ENCODE results near the gene TES. TPM values are rescaled to one million over a fixed set of nuclear protein-coding genes. Genes with fewer than 3 reads are reported as not detected.
A peak's percentile ranks its signal among the peaks of the same experiment; 100 is the strongest.

TES gene
- total and polyA plus RNA-seq, 2 experiments from 2014 or later, result 37.3 to 38.3 TPM

DNA sequence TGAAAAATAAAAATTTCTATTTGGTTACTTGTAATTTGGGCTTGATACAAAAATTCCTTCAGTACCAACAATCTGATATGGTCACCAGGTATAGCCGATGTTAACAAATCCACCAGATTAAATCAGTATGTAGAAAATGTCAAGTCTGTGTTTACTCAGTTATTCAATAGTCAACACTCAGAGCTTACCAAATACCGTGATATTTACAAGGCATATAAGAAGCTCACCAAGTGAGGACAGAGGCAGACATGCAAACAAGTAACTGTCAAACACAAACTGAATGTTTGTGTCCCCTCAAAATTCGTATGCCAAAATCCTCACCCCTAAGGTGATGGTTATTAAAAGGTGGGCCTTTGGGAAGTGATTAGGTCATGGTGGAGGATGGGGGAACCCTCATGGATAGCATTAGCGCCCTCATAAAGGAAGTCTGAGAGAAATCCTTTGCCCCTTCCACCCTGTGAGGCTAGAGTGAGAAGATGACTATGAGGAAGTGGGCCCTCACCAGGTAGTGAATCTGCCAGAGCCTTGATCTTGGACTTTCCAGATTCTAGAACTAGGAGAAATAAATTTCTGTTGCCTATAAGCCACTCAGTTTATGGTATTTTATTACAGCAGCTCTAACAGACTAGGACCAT lies 63.1 kb downstream of the TES start:
- ATAC-seq, result no peak

More for the DNA sequence above, 63.1 kb downstream of the TES start:
- H3K4me2 ChIP-seq, result no peak overlapping the region
- 0 out of 2 replicates have a peak overlapping the region, but pooled peaks have one; percentile 8 for H3K27ac Mint-ChIP-seq
- H2AFZ ChIP-seq, result no peak overlapping the region
- no peaks in the 10 kb centered on the region for H3K27me3 Mint-ChIP-seq (ENCODE audit: insufficient read depth, low read depth, poor library complexity)
- DNase-seq (ENCODE audit: low spot score), result no peak
- peaks cover 28% of the 10 kb centered on the region for H3K4me1 ChIP-seq (ENCODE audit: insufficient read depth)
- H3K36me3 Mint-ChIP-seq (ENCODE audit: low read depth), result no peaks in the 10 kb centered on the region
- no peaks in the 10 kb centered on the region for H3K79me2 ChIP-seq (replicated peaks; ENCODE audit: insufficient read depth)
- no peak overlapping the region for H3K4me3 Mint-ChIP-seq
- H3K4me3 ChIP-seq, result no peak overlapping the region
- TF ChIP-seq NANOG (IDR thresholded peaks at IDR 0.05; ENCODE audit: borderline replicate concordance) (no peak), CREB1 (CRISPR knock-in tag; IDR thresholded peaks at IDR 0.05; ENCODE audit: low read depth) (no peak), STAT1 (IDR thresholded peaks at IDR 0.05; ENCODE audit: unreplicated experiment) (no peak), POLR2AphosphoS5 (IDR thresholded peaks at IDR 0.05; ENCODE audit: low read depth) (no peak), ZNF114 (CRISPR knock-in tag; IDR thresholded peaks at IDR 0.05) (no peak), JUNB (IDR thresholded peaks at IDR 0.05; ENCODE audit: unreplicated experiment) (no peak), EZH2 (IDR thresholded peaks at IDR 0.05; ENCODE audit: low read depth, unreplicated experiment) (no peak), ZNF331 (CRISPR knock-in tag; IDR thresholded peaks at IDR 0.05; ENCODE audit: low read depth) (no peak), EZH2phosphoT487 (IDR thresholded peaks at IDR 0.05; ENCODE audit: unreplicated experiment) (no peak)
- TF ChIP-seq, protein P1, sequence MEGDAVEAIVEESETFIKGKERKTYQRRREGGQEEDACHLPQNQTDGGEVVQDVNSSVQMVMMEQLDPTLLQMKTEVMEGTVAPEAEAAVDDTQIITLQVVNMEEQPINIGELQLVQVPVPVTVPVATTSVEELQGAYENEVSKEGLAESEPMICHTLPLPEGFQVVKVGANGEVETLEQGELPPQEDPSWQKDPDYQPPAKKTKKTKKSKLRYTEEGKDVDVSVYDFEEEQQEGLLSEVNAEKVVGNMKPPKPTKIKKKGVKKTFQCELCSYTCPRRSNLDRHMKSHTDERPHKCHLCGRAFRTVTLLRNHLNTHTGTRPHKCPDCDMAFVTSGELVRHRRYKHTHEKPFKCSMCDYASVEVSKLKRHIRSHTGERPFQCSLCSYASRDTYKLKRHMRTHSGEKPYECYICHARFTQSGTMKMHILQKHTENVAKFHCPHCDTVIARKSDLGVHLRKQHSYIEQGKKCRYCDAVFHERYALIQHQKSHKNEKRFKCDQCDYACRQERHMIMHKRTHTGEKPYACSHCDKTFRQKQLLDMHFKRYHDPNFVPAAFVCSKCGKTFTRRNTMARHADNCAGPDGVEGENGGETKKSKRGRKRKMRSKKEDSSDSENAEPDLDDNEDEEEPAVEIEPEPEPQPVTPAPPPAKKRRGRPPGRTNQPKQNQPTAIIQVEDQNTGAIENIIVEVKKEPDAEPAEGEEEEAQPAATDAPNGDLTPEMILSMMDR (conservative IDR thresholded peaks at IDR 0.05; ENCODE audit: low read depth in 2 of 2), result no peak
- TF ChIP-seq, protein P2, sequence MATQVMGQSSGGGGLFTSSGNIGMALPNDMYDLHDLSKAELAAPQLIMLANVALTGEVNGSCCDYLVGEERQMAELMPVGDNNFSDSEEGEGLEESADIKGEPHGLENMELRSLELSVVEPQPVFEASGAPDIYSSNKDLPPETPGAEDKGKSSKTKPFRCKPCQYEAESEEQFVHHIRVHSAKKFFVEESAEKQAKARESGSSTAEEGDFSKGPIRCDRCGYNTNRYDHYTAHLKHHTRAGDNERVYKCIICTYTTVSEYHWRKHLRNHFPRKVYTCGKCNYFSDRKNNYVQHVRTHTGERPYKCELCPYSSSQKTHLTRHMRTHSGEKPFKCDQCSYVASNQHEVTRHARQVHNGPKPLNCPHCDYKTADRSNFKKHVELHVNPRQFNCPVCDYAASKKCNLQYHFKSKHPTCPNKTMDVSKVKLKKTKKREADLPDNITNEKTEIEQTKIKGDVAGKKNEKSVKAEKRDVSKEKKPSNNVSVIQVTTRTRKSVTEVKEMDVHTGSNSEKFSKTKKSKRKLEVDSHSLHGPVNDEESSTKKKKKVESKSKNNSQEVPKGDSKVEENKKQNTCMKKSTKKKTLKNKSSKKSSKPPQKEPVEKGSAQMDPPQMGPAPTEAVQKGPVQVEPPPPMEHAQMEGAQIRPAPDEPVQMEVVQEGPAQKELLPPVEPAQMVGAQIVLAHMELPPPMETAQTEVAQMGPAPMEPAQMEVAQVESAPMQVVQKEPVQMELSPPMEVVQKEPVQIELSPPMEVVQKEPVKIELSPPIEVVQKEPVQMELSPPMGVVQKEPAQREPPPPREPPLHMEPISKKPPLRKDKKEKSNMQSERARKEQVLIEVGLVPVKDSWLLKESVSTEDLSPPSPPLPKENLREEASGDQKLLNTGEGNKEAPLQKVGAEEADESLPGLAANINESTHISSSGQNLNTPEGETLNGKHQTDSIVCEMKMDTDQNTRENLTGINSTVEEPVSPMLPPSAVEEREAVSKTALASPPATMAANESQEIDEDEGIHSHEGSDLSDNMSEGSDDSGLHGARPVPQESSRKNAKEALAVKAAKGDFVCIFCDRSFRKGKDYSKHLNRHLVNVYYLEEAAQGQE (IDR thresholded peaks at IDR 0.05; ENCODE audit: unreplicated experiment), result no peak
- TF ChIP-seq, protein P3, sequence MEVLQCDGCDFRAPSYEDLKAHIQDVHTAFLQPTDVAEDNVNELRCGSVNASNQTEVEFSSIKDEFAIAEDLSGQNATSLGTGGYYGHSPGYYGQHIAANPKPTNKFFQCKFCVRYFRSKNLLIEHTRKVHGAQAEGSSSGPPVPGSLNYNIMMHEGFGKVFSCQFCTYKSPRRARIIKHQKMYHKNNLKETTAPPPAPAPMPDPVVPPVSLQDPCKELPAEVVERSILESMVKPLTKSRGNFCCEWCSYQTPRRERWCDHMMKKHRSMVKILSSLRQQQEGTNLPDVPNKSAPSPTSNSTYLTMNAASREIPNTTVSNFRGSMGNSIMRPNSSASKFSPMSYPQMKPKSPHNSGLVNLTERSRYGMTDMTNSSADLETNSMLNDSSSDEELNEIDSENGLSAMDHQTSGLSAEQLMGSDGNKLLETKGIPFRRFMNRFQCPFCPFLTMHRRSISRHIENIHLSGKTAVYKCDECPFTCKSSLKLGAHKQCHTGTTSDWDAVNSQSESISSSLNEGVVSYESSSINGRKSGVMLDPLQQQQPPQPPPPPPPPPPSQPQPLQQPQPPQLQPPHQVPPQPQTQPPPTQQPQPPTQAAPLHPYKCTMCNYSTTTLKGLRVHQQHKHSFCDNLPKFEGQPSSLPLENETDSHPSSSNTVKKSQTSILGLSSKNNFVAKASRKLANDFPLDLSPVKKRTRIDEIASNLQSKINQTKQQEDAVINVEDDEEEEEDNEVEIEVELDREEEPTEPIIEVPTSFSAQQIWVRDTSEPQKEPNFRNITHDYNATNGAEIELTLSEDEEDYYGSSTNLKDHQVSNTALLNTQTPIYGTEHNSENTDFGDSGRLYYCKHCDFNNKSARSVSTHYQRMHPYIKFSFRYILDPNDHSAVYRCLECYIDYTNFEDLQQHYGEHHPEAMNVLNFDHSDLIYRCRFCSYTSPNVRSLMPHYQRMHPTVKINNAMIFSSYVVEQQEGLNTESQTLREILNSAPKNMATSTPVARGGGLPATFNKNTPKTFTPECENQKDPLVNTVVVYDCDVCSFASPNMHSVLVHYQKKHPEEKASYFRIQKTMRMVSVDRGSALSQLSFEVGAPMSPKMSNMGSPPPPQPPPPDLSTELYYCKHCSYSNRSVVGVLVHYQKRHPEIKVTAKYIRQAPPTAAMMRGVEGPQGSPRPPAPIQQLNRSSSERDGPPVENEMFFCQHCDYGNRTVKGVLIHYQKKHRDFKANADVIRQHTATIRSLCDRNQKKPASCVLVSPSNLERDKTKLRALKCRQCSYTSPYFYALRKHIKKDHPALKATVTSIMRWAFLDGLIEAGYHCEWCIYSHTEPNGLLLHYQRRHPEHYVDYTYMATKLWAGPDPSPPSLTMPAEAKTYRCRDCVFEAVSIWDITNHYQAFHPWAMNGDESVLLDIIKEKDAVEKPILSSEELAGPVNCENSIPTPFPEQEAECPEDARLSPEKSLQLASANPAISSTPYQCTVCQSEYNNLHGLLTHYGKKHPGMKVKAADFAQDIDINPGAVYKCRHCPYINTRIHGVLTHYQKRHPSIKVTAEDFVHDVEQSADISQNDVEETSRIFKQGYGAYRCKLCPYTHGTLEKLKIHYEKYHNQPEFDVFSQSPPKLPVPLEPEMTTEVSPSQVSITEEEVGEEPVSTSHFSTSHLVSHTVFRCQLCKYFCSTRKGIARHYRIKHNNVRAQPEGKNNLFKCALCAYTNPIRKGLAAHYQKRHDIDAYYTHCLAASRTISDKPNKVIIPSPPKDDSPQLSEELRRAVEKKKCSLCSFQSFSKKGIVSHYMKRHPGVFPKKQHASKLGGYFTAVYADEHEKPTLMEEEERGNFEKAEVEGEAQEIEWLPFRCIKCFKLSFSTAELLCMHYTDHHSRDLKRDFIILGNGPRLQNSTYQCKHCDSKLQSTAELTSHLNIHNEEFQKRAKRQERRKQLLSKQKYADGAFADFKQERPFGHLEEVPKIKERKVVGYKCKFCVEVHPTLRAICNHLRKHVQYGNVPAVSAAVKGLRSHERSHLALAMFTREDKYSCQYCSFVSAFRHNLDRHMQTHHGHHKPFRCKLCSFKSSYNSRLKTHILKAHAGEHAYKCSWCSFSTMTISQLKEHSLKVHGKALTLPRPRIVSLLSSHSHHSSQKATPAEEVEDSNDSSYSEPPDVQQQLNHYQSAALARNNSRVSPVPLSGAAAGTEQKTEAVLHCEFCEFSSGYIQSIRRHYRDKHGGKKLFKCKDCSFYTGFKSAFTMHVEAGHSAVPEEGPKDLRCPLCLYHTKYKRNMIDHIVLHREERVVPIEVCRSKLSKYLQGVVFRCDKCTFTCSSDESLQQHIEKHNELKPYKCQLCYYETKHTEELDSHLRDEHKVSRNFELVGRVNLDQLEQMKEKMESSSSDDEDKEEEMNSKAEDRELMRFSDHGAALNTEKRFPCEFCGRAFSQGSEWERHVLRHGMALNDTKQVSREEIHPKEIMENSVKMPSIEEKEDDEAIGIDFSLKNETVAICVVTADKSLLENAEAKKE (CRISPR knock-in tag; IDR thresholded peaks at IDR 0.05), result no peak
- TF ChIP-seq, protein P4, sequence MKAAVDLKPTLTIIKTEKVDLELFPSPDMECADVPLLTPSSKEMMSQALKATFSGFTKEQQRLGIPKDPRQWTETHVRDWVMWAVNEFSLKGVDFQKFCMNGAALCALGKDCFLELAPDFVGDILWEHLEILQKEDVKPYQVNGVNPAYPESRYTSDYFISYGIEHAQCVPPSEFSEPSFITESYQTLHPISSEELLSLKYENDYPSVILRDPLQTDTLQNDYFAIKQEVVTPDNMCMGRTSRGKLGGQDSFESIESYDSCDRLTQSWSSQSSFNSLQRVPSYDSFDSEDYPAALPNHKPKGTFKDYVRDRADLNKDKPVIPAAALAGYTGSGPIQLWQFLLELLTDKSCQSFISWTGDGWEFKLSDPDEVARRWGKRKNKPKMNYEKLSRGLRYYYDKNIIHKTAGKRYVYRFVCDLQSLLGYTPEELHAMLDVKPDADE (IDR thresholded peaks at IDR 0.05), result no peak
- H3K9me2 ChIP-seq (ENCODE audit: insufficient read depth), result no peaks in the 10 kb centered on the region; the same call in 1 of the 2 replicates
- no peaks in the 10 kb centered on the region for H4K20me1 ChIP-seq (replicated peaks; ENCODE audit: insufficient read depth)
- H3F3A ChIP-seq (replicated peaks; ENCODE audit: low read depth), result no peaks in the 10 kb centered on the region
- peaks cover 20% of the 10 kb centered on the region; the same call in 2 of the 3 replicates for H3K4me1 Mint-ChIP-seq
- H3K36me3 ChIP-seq (ENCODE audit: insufficient read depth), result no peaks in the 10 kb centered on the region
- H3K27ac ChIP-seq (ENCODE audit: low read depth), result no peak overlapping the region
- H3K9me3 Mint-ChIP-seq, result no peaks in the 10 kb centered on the region
- H3K27me3 ChIP-seq (ENCODE audit: insufficient read depth), result no peaks in the 10 kb centered on the region
